GM10266 (cell line): ENCODE measurements around the gene GFOD2.

ENCODE experiments used
- DNase-seq: peaks from one replicate; pipeline ENCODE4 v3.0.0; 2012; ENCODE audit errors: extremely low spot score
- CTCF ChIP-seq: IDR thresholded peaks from 2 replicates; pipeline ENCODE4 v1.5.1; 2012; ENCODE audit warnings: mild to moderate bottlenecking, low read depth; ENCODE audit not compliant: control insufficient read depth, insufficient read depth; ENCODE audit errors: missing control alignments

GFOD2 gene

DNA sequence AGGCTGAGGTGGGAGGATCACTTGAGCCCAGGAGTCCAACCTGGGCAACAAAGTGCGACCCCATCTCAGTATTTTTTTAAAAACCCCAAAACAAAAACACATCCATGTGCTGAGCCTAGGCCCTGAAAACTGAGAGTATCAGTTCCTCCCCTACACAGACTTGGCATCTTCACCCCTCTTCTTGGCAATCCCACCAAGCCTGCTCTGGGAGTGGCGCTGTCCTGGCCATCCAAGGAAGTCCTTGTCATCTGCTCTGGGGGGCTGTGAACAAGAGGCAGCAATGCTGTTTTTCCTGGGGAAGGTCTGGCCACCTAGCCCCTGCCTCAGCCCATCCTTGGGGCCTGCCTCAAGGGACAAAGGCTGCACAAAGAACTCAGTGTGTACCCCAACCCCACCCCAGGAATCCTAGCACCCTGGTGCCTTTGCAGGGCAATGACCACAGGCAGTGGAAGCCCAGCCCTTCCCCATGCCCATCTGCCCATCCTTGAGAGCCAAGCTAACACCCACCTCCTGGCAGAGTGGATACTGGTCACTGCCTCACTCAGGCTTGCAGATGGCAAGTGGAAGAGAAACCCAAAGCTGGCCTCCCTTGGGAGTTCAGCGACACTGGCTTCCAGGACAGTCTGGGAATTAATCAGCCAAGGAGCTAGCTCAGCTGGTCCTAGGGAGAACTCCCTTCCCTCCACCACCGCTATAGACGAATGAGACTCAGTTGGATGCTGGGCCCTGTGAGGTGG lies 14.8 kb upstream of the GFOD2 start:
- TF ChIP-seq CTCF = no peak
- no peak for DNase-seq

- TF ChIP-seq CTCF = no peak
Observed at GRCh38 chr16:67731753-67732095, 12.6 kb upstream of the GFOD2 start.

GRCh38 chr16:67731071-67731752 lies 12.1 kb upstream of the GFOD2 start:
- TF ChIP-seq CTCF = no peak
- no peak for DNase-seq

More at GRCh38 chr16:67731753-67732095, 12.6 kb upstream of the GFOD2 start:
- no peak for DNase-seq

- no peak for TF ChIP-seq CTCF
Observed at GRCh38 chr16:67730326-67730725, 11.2 kb upstream of the GFOD2 start.

GRCh38 chr16:67729636-67730248 lies 10.6 kb upstream of the GFOD2 start:
- DNase-seq = no peak
- no peak for TF ChIP-seq CTCF

More at GRCh38 chr16:67730326-67730725, 11.2 kb upstream of the GFOD2 start:
- no peak for DNase-seq

GRCh38 chr16:67727521-67728485 lies 8.7 kb upstream of the GFOD2 start:
- TF ChIP-seq CTCF = no peak

More at GRCh38 chr16:67727521-67728485, 8.7 kb upstream of the GFOD2 start:
- DNase-seq = no peak
